Suprapubic skin (tissue), 4 donors: Measurements from ENCODE around the gene ANHX. TPM values are rescaled to one million over a fixed set of nuclear protein-coding genes. Genes with fewer than 3 reads are reported as not detected.
"Not testable (repeated sequence)": the region's sequence is repeated elsewhere in the genome, so short reads cannot be mapped to it uniquely, and the experiment has no call there.

Experiments used
- DNase-seq, 2 donors: peaks; one replicate each; pipeline ENCODE4 v3.0.0-alpha.2; 2019; ENCODE audit warnings: low spot score in 2 of 2
- H3K27ac ChIP-seq: fragments of 200-600 bp; sonication (generic); one replicate; pipeline ENCODE4 v1.5.1; 2019
- H3K27me3 ChIP-seq: fragments of 200-600 bp; sonication (generic); one replicate; pipeline ENCODE4 v1.5.1; 2019
- H3K36me3 ChIP-seq: fragments of 200-600 bp; sonication (generic); one replicate; pipeline ENCODE4 v1.5.1; 2019
- H3K4me1 ChIP-seq: fragments of 200-600 bp; sonication (generic); one replicate; pipeline ENCODE4 v1.5.1; 2019
- H3K4me3 ChIP-seq: fragments of 200-600 bp; sonication (generic); one replicate; pipeline ENCODE4 v1.5.1; 2019; ENCODE audit warnings: mild to moderate bottlenecking
- H3K9me3 ChIP-seq: fragments of 200-600 bp; sonication (generic); one replicate; pipeline ENCODE4 v1.5.1; 2019
- EP300 ChIP-seq: sonication (generic); formaldehyde crosslinking; IDR thresholded peaks from one replicate; pipeline ENCODE4 v1.6.1; 2017; ENCODE audit warnings: antibody characterized with exemption
- POLR2A ChIP-seq, 2 donors: fragments of 450-650 bp; IDR thresholded peaks; one replicate each; pipeline ENCODE4 v1.6.1; 2017; ENCODE audit warnings: antibody characterized with exemption in 2 of 2, mild to moderate bottlenecking in 2 of 2, moderate library complexity in 2 of 2
- POLR2AphosphoS5 ChIP-seq, 3 donors: sonication (generic); formaldehyde crosslinking; IDR thresholded peaks; one replicate each; pipeline ENCODE4 v1.6.1; 2017; ENCODE audit warnings: antibody characterized with exemption in 3 of 3
- WGBS: methylation state at CpG from one replicate; pipeline ENCODE4 v1.1.5; 2018; 5-methylcytosine and 5-hydroxymethylcytosine counted together
- total RNA-seq, 4 donors: library from RNA; depleted of rRNA; stranded (reverse); fragments of >200 nt; gene quantifications; one replicate each; pipeline ENCODE4 v1.1.0, GENCODE V29; 2016
- TF ChIP-seq, protein P1 (sequence below), 2 donors: fragments of 200-600 bp in 1 of 2; fragments of 450-650 bp in 1 of 2; sonication (generic) in 1 of 2; IDR thresholded peaks; one replicate each; pipeline ENCODE4 v1.5.1; 2016 to 2019; ENCODE audit warnings: antibody characterized with exemption in 2 of 2, mild to moderate bottlenecking in 1 of 2, moderate library complexity in 1 of 2

Gene ANHX
- not detected for total RNA-seq

DNA sequence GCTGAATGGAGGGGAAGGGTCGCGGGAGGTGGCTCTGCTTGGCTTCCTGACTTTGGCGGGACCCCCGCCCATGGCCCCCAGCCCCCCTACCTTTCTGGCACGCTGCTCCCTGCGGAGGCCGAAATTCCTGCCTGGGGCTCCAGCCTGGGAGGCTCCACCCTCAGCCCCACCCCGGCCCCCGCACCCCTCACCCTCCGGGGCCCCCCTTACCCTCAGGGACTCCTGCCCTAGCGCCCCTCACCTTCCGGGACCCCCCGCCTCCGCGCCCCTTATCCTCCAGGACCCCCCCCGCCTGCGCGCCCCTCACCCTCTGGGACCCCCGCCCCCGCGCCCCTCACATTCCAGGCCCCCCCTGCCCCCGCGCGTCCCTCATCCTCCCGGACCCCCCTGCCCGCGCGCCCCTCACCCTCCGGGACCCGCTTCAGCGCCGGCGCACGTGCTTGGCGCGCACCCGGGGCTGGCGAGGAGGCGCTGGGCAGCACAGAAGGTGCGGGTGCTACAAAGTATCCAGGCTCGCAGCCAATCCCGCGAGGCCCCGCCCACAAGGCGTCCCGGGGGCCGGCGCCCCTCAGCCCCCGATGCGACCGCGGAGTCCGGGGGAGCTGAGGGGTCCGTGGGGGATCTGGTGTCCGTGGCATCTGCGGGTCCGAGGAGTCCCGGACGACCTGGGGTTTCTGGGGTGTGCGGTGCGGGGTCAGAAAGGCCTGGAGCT is at the start of gene ANHX:
Gene ANHX (minus strand): TSS at position 477 of the 712 bp plus-strand sequence. CDS start 1,521 bp downstream, outside the sequence.
- no peak for DNase-seq
- H3K4me1 ChIP-seq: no peaks in the 10 kb centered on the region
- H3K9me3 ChIP-seq: peaks cover 26% of the 10 kb centered on the region
- peaks cover 3% of the 10 kb centered on the region for H3K27me3 ChIP-seq
- no peak for TF ChIP-seq POLR2A (IDR thresholded peaks at IDR 0.05)
- TF ChIP-seq, protein P1, sequence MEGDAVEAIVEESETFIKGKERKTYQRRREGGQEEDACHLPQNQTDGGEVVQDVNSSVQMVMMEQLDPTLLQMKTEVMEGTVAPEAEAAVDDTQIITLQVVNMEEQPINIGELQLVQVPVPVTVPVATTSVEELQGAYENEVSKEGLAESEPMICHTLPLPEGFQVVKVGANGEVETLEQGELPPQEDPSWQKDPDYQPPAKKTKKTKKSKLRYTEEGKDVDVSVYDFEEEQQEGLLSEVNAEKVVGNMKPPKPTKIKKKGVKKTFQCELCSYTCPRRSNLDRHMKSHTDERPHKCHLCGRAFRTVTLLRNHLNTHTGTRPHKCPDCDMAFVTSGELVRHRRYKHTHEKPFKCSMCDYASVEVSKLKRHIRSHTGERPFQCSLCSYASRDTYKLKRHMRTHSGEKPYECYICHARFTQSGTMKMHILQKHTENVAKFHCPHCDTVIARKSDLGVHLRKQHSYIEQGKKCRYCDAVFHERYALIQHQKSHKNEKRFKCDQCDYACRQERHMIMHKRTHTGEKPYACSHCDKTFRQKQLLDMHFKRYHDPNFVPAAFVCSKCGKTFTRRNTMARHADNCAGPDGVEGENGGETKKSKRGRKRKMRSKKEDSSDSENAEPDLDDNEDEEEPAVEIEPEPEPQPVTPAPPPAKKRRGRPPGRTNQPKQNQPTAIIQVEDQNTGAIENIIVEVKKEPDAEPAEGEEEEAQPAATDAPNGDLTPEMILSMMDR (IDR thresholded peaks at IDR 0.05): no peak
- no peak for TF ChIP-seq POLR2AphosphoS5 (IDR thresholded peaks at IDR 0.05)
- TF ChIP-seq EP300: no peak
- no peaks in the 10 kb centered on the region for H3K36me3 ChIP-seq
- H3K27ac ChIP-seq: no peak within 1 kb of the TSS
- H3K4me3 ChIP-seq: no peak within 1 kb of the TSS
- WGBS: 56% methylated on average over 8 of the region's 61 CpGs

DNA sequence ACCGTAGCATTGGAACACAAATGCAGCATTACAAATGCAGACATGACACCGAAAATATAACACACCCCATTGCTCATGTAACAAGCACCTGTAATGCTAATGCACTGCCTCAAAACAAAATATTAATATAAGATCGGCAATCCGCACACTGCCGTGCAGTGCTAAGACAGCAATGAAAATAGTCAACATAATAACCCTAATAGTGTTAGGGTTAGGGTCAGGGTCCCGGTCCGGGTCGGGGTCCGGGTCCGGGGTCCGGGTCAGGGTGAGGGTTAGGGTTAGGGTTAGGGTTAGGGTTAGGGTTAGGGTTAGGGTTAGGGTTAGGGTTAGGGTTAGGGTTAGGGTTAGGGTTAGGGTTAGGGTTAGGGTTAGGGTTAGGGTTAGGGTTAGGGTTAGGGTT is 29.0 kb upstream of the ANHX start:
- WGBS: 89% methylated on average over 11 of the region's 11 CpGs
- not testable (repeated sequence) for H3K36me3 ChIP-seq, H3K27ac ChIP-seq, H3K9me3 ChIP-seq, H3K4me3 ChIP-seq, DNase-seq, H3K27me3 ChIP-seq, H3K4me1 ChIP-seq

- DNase-seq: peak in 1 of 2 donors; percentile 53
- TF ChIP-seq, protein P1 (IDR thresholded peaks at IDR 0.05): no peak
- Histone ChIP-seq H3K4me3 (no peak overlapping the region), H3K36me3 (no peaks in the 10 kb centered on the region), H3K27me3 (no peaks in the 10 kb centered on the region), H3K9me3 (no peaks in the 10 kb centered on the region), H3K4me1 (no peaks in the 10 kb centered on the region), H3K27ac (no peak overlapping the region)
- 76% methylated on average over 22 of the region's 33 CpGs for WGBS
These were observed 28.5 kb upstream of the ANHX start for GRCh38 chr12:133264173-133264572.

- TF ChIP-seq EP300 (no peak), POLR2AphosphoS5 (IDR thresholded peaks at IDR 0.05) (no peak), POLR2A (IDR thresholded peaks at IDR 0.05) (no peak)
- TF ChIP-seq, protein P1 (IDR thresholded peaks at IDR 0.05): no peak
- WGBS: 47% methylated on average over 1 of the region's 1 CpG
- no peaks in the 10 kb centered on the region for H3K27me3 ChIP-seq
- DNase-seq: no peak
- H3K4me3 ChIP-seq: no peak overlapping the region
- H3K4me1 ChIP-seq: no peaks in the 10 kb centered on the region
- no peaks in the 10 kb centered on the region for H3K36me3 ChIP-seq
- no peaks in the 10 kb centered on the region for H3K9me3 ChIP-seq
- no peak overlapping the region for H3K27ac ChIP-seq
These were observed 20.6 kb upstream of the ANHX start for GRCh38 chr12:133256321-133256720.

GRCh38 chr12:133255833-133256232 is 20.2 kb upstream of the ANHX start:
- not testable (repeated sequence) for H3K36me3 ChIP-seq, H3K27ac ChIP-seq, H3K9me3 ChIP-seq, H3K4me3 ChIP-seq, DNase-seq, H3K27me3 ChIP-seq, H3K4me1 ChIP-seq
- 45% methylated on average over 1 of the region's 1 CpG for WGBS

GRCh38 chr12:133251732-133252131 is 16.1 kb upstream of the ANHX start:
- Histone ChIP-seq H3K4me3 (no peak overlapping the region), H3K4me1 (no peaks in the 10 kb centered on the region), H3K27me3 (no peaks in the 10 kb centered on the region), H3K9me3 (no peaks in the 10 kb centered on the region), H3K27ac (no peak overlapping the region), H3K36me3 (no peaks in the 10 kb centered on the region)
- no peak for TF ChIP-seq POLR2A (IDR thresholded peaks at IDR 0.05)
- no peak for TF ChIP-seq EP300
- TF ChIP-seq POLR2AphosphoS5 (IDR thresholded peaks at IDR 0.05): no peak
- TF ChIP-seq, protein P1 (IDR thresholded peaks at IDR 0.05): no peak
- 69% methylated on average over 6 of the region's 6 CpGs for WGBS
- peak in 1 of 2 donors; percentile 50 for DNase-seq
